GM21526 (cell line): ENCODE results near the gene AGAP2.

Experiments
- ATAC-seq: cut with Tn5 transposase; IDR thresholded peaks from one replicate; pipeline ENCODE4 v1.9.1; 2021; ENCODE audit warnings: moderate library complexity; ENCODE audit not compliant: unreplicated experiment, low FRiP score

The AGAP2 gene

DNA sequence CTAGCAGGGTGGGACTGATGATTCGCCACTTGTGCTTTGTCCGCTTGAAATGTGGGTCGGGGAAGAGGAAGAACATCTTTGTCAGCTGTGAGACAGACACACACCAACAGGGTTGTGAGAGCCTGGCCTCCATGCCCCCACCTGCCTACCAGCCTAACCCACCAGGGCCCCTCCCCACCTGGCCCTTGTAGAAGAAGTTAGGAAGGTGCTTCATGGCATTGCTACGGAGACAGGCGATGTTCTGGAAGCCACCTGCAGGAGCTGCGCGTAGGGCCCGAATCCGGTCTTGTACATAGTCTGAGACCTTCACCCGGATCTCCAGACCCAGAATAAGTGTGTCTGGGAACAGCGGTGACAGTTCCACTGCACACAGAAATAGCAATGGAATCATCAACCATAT is 31.1 kb upstream of the AGAP2 start:
- ATAC-seq: no peak

DNA sequence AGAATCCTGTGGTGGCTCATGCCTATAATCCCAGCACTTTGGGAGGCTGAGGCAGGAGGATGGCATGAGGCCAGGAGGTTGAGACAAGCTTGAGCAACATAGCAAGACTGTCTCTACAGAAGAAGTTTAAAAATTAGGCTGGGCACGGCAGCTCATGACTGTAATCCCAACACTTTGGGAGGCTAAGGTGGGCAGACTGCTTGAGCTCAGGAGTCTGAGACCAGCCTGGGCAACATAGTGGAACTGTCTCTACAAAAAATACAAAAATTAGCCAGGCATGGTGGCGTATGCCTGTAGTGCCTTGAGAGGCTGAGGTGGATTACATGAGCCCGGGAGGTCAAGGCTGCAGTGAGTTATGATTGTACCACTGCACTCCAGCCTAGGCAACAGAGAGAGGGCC is 29.3 kb upstream of the AGAP2 start:
- no peak for ATAC-seq

DNA sequence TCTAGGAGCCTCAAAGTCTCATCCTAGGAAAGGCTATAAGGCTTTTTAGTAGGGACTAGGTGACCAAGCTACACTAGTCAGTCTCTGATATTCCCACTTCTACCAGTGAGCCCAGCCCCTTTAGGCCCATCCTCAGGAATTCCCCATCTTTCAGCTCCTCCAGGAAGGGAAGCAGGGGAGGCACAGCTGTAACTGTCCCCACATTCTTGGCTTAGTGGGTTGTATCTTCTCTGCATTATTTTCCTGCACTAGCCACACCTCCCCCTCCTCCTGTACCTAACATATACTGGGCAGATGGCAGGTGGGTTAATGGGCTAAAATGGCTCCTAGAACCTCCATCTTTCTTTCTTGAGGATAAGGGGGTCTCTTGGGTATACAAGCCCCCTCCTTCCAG is 28.8 kb upstream of the AGAP2 start:
- no peak for ATAC-seq

DNA sequence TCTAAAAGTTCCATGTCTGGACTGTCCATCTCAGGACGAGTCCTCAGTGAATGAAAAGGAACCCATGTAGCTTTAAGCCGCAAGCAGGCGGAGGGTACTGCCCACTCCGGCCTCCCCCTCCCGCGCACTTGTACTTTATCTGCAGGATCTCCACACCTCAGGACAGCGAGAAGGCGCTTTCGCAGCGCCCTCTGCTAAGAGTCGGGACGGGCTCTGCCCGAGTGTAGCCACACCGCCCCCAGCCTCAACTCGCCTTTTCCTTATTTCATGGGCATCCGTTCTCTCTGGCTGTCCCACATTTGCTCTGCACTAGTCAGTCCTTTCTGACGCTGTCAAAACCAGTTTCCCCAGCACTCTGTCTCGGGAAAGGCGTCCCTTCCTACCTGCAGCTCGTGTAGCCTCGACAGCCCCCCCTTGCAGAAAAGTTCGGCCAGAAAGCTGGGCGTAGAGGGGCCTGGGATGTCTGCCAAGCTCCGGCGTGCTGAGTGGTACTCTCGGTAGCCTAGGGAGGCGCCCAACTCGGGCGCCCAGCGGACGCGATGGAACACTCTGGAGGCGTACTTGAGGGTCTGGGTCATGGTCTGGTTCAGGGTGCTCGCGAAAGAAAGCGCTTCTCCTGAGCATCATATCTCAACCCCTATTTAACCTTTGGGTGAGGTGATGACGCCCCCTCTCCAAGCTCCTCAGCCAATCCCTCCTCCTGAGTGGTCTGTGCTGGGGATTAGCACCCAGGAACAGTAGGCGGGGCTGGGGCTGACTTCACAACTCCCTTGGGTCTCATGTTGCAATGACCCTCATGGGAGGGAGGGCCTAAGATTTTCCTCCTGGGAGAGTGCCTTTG is 28.1 kb upstream of the AGAP2 start, which contains the start of gene CYP27B1:
Gene CYP27B1 (minus strand): TSS at position 615 of the 841 bp plus-strand sequence. CDS start 37 bp downstream, at position 578.
- ATAC-seq: no peak

DNA sequence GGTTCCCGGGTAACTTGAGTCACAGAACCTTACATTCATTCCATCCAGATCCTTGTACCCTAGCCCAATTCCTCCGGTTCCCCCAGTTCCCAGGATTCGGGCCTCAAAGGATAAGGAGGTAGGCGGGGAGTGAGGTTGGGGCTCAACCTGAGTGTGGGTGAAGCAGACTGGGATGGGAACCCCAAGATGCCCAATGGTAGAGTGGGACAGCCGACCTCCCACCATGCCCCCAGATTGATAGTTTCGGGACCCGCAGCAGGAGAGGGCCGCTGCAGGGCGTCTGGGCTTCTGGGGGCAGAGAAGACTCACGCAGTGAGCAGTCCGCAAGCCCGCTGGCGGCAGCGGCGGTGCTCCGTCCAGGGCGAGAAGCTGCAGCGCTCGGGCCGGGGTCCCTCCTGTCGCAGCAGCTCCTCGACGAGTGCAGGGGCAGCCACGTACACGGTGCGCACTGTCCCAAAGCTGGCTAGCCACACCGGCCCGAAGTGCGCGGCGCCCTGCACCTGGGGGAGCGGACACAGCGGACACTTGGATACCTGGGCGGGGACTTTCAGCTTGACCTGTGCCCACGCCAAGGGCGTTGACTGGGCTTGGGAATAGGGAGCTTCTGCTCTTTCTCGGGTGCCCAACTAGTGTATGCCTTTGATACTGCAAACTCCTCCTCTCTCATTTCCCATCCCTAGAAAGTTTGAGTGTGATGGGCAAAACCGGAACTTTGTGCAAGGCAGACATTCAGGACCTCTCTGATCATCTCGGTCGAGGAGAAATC is 27.3 kb upstream of the AGAP2 start:
- ATAC-seq: no peak

DNA sequence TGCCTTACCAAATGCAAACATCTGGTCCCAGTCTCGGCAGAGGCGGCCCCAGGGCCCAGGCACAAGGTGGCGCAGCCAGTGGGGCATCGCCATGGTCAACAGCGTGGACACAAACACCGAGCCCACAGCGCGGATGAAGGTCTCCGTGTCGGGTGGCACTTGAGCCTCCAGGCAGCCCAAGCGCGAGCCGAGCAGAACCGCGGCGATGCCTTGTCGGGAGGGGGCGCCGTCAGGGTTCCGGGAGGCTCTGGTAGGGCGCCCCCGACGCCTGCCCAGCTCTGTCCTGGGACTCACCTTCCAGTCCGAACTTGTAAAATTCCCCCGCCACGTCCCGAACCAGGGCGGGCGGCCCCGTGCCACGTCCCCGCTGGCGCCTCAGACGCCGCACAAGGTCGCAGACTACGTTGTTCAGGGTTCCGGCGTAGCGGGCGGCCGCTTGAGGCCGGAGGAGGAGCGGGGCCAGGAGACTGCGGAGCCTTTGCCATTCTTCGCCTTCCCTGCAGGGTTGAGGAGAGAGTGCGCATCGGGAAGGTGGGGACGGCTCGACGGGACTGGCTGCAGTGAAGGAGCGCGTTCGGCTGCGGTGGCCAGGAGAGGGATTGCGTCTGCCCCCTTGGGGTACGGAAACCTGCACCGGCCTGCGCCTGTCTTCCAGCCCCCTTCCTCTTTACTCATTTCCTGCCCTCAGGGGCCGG is 26.6 kb upstream of the AGAP2 start:
- peak; percentile 45 for ATAC-seq

DNA sequence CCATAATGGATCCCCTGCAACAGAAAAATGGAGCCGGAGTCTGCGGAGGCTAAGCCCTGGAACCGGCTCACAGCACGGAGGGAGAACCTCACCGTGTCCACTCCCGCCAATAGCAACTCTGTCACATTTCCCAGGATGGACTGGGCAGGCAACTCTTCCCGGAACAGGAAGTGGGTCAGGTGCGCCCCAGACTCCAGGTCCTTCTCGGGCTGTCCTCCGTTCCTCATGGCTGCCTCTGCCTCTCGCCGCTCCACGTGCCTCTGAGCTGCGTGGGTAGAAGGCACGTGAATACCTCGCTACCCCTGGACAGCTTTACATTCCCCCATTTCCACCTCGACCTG is 26.1 kb upstream of the AGAP2 start:
- peak; percentile 3 for ATAC-seq

DNA sequence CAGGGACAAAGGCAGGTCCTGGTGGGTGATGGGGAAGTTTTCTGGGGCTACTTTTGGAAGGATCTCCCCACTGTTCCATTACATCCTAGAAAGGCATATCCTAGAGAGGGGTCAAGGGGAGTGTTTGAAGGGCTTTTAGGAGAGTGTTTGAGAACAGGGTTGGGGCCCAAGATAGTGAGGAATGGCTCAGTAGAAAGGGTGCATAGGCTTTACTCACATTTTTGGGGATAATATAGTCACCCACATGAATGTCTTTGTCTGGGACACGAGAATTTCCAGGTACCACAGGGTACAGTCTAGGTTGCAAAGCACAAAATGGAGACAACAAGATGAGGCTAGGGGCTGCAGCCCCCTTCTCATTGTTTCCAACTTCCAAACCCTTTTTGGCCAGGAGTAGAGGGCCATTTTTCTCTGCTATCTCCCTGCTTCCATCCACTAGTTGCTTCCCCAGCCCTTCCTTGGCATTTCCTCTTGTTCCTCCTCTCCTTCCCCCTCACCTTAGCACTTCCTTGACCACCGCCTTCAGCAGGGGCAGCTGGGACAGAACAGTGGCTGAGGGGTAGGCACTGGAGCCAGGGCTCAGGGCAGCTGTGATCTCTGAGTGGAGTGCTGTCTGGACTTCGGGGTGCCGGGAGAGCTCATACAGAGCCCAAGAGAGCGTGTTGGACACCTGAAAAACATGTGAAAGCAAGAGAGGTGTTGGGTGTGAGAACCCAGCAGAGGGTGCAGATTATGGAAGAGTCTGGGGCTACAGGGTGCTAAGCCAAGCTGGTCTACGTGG is 25.5 kb upstream of the AGAP2 start:
- no peak for ATAC-seq

DNA sequence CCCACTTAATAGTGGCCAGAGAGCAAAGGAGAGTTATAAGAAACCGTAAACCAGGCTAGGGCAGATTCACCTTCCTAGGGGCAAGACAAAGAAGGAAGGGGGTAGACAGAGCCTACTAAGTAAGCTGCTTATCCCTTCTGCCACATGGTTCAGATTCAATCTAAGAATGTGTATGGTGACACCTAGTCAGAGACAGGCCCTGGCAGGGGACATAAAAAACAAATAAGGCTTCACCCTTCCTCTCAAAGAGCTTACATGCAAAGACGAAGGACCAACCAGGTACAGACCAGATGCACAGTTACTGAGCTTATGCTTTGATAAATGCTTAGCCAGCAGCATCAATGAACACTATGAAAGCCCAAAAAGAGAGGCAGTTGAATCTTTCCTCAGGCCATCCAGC is 23.9 kb upstream of the AGAP2 start:
- no peak for ATAC-seq

DNA sequence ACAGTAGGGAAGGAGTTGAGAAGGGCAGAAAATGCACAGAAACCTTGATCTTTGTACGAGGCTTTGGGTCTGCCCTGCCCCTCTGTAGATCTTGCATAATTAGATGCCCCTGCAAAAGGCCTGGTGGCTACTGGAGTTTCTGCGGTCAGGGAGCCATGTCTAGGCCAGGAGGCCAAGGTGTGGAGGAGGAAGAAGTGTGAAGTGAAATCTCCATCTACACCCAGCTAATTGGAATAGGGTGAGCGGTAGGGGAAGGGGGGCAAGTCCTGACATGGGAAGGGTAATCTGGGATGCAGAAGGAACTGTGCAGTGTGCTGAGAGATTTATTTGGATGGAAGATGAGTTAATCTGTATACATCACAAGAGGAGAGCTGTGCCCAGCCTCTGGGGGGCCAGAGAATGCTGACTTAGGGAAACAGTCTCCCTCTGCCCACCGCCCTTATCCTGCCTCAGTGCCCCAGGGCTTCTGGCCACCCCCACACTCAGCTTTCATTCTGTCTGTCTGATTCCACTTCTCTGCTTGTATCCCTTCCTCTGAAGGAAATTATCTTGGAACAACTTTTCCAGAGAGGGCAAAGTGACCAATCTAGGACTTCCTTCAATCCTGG is 23.0 kb upstream of the AGAP2 start:
- no peak for ATAC-seq

DNA sequence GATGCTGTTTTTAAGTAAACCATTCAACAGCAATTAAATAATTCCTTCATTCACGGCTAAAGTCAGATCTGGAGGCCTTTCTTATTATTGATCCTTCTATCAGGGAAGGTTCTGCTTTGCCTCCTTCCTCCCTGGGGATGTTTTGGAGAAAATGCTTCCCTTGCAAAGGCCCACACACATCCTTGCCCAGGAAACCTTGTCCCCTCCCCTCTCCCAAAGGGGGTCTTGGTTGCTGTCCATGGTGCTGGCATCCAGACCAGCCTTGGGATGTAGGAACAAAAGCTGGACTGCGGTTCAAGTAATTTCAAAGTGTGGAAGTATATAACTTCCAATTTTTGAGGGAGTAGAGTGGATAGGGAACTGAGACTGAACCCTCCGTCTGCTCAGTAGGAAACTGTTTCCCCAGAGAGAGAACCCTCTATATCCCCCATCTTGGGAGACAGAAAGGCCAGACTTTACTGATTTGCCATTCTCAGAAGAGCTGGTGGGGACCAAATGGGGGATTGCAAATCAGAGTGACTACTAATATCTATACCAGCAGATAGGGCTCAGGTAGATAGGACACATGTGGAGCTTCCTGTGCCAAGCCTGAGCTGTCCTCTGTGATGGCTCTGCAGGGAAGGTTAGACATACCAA is 21.9 kb upstream of the AGAP2 start:
- no peak for ATAC-seq

DNA sequence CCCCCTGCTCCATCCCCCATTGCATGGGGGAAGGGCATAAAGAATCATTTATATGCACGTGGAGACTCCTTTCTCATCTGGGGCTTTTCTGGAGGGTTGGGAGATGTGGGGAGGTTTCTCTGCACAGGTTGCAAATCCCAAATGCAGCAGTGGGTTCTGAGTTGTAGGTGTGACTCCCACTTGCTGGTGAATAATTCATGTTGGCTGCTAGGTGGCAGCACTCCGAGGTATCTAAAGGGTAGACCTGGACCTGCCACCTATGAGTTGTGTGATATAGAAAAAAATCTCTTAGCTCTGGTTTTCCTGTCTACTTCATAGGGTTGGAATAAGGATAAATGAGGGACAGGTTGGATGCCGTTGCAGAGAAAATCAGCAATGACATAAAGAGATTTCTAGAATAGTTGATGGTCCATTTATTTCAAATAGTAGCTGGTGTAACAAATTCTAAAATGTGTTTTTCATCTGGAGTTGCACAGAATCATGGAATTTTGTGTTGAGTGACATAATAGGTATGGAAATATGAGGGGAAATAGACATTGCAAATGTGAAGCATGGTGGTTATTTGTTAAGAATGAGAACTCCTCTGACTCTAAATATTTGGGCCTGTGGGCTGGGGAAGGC is 20.9 kb upstream of the AGAP2 start:
- no peak for ATAC-seq

DNA sequence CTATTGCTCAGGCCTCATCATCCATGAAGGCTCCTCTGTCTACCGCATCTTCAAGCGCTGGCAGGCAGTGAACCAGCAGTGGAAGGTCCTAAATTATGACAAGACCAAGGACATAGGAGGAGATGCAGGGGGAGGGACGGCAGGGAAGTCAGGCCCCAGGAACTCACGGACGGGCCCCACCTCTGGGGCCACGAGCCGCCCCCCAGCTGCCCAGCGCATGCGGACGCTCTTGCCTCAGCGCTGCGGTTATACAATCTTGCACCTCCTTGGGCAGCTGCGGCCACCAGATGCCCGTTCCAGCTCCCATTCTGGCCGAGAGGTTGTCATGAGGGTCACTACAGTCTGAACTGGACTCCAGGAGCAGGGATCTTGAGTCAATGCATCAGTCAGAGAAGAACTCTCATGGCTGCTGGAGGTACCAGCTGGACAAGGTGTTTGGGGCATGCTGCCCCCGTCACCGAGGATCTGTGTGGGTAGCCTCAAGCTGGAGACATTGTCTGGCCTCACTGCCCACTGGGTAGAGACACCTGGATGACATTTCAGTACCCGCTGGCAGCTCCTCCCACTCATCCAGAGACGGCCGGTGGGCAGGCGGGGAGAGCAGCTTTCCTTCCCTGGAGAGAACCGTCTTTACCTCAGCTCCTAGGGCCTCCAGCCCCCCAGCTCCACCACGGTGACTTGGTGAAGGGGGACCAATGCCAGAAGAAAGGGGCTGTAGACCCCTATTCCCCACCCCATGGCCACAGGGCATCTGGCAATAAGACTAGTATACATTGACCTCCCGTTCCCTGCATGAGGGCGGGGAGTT is 20.2 kb upstream of the AGAP2 start:
- ATAC-seq: no peak

DNA sequence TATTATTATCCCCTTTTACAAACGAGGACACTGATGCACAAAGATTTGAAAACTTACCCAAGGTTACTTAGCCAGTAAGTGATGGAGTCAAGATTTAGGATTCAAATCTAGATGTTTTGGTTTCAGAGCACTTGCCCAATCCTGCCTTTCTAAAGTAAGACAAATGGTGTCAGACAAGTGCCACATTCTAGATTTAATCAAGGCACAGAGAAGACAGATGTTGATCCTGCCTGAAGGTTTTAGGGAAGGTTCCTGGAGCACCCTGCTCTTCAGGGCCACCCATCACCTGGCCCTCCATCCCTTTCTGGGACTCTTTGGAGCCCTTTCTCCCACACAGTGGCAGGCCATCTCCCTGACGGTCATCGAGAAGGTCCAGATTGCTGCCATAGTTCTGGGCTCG is 19.2 kb upstream of the AGAP2 start:
- no peak for ATAC-seq

DNA sequence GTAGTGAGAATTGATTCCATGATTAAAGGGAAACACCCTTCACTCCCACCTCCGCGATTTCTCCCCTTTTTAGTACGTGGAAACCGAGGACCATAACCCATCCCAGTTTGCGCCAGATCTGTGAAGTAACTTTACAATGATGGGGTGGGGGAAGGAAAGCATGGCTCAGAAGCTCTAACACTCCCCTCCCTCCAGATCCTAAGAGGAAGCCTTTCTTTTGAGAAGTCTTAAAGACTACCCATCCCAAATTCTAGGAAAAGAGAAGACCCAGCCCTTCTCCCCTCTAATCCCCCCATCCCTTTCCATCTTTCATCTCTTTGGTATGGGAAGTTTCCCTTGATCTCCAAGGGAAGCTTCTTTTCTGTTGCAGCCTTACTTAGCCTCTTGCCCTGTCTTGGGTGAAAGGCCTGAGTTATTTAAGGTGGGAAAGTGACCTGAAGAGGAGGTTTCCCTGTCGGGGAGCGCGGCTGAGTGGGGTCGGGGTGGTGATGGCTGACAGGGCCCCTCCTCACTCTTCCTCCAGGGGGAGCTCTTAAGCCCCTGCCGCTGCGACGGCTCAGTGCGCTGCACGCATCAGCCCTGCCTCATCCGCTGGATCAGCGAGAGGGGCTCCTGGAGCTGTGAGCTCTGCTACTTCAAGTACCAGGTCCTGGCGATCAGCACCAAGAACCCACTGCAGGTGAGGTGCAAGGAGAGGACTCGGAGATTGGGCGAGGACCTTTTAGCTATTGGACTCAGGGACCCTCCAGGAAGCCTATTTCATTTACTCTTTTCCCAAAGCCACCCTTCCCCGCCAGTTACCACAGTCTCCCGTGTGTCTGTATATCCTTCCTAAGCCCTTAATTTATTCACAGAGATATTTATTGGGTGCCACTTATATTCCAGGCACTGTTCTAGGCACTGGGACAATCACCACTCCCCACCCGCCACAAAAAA is 18.1 kb upstream of the AGAP2 start:
- ATAC-seq: no peak

DNA sequence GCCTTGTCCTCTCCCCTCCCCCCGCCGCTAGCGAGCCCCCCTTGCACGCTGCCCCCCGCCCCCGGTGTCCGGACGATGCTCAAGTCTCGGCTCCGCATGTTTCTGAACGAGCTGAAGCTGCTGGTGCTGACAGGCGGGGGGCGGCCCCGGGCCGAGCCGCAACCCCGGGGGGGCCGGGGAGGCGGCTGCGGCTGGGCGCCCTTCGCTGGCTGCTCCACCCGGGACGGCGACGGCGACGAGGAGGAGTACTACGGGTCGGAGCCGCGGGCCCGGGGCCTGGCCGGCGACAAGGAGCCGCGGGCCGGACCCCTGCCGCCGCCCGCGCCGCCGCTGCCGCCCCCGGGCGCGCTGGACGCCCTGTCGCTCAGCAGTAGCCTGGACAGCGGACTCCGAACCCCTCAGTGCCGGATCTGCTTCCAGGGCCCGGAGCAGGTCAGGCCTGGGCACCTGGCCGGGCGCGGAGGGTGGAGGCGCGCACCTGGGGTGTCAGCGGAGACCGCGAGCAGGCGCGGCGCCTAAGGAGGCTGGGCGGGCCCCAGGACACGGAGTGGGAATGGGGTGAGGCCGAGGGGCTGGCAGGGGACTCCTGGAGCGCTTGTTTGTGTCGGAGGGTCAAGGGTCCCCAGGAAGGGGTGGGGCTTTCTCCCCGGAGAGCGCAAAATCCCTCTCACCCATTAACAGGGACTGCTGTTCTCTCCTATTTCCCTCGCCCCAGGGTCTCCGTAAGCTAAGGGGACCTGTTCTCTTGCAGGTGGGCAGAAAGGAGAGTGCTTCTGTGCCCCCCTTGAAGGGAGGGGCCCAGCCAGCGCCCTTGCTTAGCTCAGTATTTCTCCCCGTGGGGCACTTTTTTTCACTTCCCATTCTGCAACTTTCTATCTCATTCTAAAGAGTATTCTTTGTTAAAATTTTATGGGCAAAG is 17.2 kb upstream of the AGAP2 start:
- ATAC-seq: no peak

DNA sequence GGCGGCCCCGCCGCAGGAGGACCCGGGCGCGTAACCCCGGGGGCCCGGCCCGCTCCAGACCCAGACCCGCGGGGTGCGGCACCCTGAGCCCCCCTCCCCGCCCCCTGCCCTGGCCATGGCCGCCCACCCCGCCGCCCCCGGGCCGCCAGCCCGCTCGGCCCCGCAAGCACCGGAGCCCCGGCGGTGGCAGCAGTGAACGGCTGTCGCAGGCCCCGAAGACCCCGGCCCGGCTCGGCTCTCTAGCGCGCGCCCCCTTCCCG is 16.6 kb upstream of the AGAP2 start:
- ATAC-seq: no peak
